AG09319 (cell line): ENCODE results near the gene NRGN.
A peak's percentile ranks its signal among the peaks of the same experiment; 100 is the strongest.

Source experiments
- DNase-seq: peaks from one replicate; pipeline ENCODE4 v3.0.0-alpha.2; 2010; ENCODE audit warnings: low read depth; ENCODE audit errors: extremely low read depth
- CTCF ChIP-seq: IDR thresholded peaks from 2 replicates; pipeline ENCODE4 v1.5.1; 2011; ENCODE audit warnings: low read depth, mild to moderate bottlenecking, inconsistent platforms, low read length, moderate library complexity

The NRGN gene

DNA sequence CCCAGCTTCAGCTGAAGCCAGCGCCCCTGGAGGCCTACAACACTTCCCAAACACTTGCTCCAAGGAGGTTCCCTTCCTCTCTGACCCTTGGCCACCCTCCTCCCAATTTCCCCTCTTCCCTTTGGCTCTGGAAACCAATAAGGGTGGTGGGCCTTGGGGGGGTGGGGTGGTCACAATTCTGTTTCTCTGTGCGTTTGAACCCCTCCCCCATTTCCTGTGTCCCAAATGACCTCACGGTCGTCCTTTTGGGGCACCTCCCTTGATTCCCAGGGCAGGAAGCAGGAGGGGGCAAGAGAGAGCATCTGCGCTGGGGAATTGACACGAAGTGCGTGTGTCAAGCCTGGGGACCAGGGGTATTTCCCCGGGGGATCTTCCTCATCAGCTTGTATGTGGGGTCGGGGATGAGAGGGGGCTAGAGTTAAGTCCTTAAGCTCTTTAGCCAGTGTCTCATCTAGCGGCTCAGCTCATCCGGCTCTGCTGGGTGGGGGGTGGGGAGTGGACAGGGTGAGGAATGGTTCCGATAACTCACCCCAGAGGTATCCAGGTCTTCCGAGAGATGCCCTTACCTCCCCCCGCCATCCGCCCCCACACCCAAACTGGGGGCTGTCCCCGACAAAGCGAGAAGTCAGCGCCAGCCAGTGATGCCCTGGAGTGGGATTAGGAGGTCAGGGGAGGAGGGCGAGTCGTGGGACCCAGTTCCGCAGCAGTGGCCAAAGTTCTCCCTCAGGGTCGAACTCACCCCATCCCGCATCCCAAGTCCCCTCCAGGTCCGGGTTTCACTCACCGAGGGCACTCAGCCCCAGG is 21.8 kb downstream of the NRGN start:
- no peak for DNase-seq
- no peak for TF ChIP-seq CTCF

GRCh38 chr11:124762105-124762623 is 22.4 kb downstream of the NRGN start, which contains the start of gene ESAM:
Gene ESAM, minus strand, starts transcription at chr11:124762290. Its CDS starts 136 bp downstream, at chr11:124762154.
- no peak for TF ChIP-seq CTCF
- no peak for DNase-seq

DNA sequence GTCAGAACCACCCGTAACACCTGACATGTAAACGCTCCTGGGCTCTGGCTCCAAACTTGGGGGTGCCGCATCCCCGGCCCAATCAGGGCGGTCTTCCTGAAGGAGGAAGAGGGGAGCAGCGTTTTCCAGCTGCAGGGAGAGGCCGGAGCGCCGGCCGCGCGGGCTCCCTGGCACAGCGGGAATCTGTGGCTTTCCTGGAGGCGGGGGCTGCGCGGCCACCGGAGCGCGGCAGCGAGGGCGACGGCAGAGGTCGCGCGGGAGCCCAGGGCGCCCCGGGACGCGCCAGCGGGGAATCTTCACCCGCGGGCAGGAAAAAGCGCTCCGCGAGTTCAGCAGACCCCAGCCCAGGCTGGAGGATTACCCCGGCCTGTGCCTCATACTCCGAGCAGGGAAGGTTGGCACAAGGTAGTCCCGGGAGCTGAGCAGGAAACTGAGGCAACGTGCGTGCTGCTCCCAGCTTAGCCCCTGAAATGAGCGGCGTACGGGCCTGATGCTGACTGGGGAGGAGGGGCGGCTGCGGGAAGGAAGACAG is 22.9 kb downstream of the NRGN start:
- no peak for DNase-seq
- TF ChIP-seq CTCF = no peak

DNA sequence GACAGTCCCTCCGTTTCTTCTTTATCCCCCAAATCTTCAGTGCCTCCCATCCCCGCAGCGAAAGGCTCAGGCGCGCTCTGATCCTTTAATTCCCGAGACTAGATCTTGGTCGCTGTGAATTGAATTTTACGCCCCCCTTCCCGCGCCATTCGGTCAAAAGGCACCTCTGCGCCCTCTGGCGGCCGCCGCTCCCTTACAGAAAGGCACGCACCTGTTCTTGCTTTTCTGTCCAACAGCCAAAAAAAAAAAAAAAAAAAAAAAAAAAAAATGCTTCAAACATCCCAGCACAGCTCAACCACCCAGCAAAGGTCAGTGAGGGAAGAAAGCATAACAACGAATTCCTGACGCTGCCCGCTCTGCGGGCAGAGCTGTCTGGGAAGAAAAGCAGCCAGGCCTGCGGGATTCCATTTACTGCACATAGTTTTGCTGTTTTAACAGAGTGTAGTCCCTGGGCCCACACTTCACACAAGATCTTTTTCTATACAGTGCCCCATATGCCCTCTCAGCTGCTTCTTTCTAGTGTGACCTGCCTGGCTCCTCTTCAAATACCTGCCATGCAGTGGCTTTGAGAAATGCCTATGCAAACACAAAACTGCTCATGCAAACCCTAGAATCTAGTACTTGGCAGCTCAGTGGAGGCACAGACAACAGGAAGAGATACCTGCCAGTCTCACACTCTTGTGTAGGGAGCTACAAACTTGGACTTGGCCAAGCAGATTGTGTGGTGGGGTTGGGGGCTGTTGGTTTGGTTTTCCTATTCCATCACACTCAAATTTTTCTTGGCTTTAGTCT is 23.6 kb downstream of the NRGN start:
- peak; percentile 11 for DNase-seq
- TF ChIP-seq CTCF = peak; percentile 80

GRCh38 chr11:124766156-124766555 is 26.4 kb downstream of the NRGN start:
- TF ChIP-seq CTCF = no peak
- DNase-seq = no peak

DNA sequence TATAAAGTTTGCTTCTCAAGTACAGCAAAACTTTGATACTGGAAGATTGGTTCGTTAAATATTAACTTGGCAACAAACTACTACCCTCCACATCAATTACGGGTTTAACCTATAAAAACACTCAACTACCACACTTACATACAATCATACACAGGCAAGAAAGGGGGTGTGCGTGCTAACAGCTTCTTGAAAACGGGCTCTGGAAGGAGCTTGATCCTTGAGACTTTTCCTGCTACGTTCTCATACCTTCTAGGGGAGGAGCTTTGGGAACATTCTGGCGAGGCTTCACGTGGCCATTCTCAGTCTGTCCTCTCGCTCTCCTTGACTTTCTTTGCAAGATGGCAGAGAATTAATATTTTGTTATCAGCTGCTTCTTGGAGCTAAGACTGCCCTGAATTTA is 29.2 kb downstream of the NRGN start:
- no peak for TF ChIP-seq CTCF
- DNase-seq = no peak
